ENCODE measurements around the gene PADI1.

DNA sequence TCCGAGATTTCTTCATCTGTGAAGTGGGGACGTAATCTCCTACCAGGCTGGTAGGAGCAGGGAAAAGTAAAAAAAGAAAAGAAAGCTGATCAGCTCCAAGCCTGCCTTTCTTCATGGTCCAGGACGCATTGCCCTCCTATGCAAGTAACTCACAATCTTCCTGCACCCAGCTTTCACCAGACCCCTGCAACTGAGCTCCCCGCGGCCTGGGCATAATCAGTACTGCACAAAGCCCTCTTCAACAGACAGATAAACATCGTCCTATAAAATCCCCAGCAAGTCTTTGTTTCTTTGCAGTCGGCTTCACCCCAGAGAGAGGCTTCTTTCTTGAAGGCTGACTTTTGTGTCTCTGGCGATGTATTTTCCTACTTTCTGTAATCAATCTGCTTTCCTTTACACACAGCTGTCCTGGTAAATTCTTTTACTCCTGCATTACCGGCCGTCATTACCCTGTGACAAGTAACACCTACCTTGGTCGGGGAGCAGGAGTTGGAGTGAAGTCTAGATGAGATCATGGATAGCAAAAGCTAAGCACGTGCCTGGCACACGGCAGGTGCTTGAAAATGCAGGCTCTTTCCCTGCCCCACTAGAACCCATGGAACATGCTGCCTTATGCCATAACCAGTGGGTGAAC, 8.3 kb downstream of the PADI1 start:
- TF ChIP-seq YY1 (IDR thresholded peaks at IDR 0.05; ENCODE audit: insufficient read depth, insufficient read length), result no peak
- TF ChIP-seq ZNF274 (IDR thresholded peaks at IDR 0.05; ENCODE audit: low read depth, low read length), result no peak

Measured in NT2/D1 (cell line).